Panc1 (cell line): ENCODE measurements around the gene BTBD17.

ENCODE experiments used
- POLR2AphosphoS5 ChIP-seq: IDR thresholded peaks from 2 replicates; pipeline ENCODE4 v1.6.1; 2012; ENCODE audit warnings: mild to moderate bottlenecking, low read depth, low read length, moderate library complexity
- SIN3A ChIP-seq: IDR thresholded peaks from 2 replicates; pipeline ENCODE4 v1.6.1; 2012; ENCODE audit warnings: low read depth, mild to moderate bottlenecking, low read length, moderate library complexity, borderline replicate concordance; ENCODE audit not compliant: insufficient read depth
- TF ChIP-seq, protein P1 (sequence below): fragments of 450-650 bp; IDR thresholded peaks from 2 replicates; pipeline ENCODE4 v1.5.1; 2017; ENCODE audit warnings: mild to moderate bottlenecking

DNA sequence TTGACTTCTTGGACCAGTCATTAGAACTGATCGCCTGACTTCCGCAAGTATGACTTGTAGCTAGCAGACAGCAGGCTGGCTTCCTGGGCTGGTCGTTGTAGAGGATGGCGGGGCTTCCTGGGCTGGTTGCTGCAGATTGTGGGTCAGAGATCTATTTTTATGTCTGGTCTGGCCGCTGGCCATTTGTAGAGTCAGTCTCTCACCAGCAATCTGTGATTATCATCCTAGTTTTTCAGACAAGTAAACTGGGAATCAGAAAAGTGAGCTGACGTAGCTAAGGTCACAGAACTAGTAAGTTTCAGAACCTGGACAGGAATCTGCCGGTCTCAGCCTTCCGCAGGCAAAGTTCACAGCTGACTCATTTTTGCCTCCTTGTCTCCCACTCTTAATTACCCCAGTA lies 24.7 kb upstream of the BTBD17 start:
- TF ChIP-seq SIN3A: no peak
- no peak for TF ChIP-seq POLR2AphosphoS5
- TF ChIP-seq, protein P1, sequence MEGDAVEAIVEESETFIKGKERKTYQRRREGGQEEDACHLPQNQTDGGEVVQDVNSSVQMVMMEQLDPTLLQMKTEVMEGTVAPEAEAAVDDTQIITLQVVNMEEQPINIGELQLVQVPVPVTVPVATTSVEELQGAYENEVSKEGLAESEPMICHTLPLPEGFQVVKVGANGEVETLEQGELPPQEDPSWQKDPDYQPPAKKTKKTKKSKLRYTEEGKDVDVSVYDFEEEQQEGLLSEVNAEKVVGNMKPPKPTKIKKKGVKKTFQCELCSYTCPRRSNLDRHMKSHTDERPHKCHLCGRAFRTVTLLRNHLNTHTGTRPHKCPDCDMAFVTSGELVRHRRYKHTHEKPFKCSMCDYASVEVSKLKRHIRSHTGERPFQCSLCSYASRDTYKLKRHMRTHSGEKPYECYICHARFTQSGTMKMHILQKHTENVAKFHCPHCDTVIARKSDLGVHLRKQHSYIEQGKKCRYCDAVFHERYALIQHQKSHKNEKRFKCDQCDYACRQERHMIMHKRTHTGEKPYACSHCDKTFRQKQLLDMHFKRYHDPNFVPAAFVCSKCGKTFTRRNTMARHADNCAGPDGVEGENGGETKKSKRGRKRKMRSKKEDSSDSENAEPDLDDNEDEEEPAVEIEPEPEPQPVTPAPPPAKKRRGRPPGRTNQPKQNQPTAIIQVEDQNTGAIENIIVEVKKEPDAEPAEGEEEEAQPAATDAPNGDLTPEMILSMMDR: no peak
